Activated naive CD4-positive, alpha-beta T cell treated with anti-CD3 and anti-CD28 coated beads, Interleukin-2, amount 50 U/mL, for 16 hours (primary cell): ENCODE measurements around the gene MVP.
"Not testable (repeated sequence)": the region's sequence is repeated elsewhere in the genome, so short reads cannot be mapped to it uniquely, and the experiment has no call there.

Experiments
- DNase-seq: peaks from one replicate; pipeline ENCODE4 v3.0.0-alpha.2; 2020

MVP gene

DNA sequence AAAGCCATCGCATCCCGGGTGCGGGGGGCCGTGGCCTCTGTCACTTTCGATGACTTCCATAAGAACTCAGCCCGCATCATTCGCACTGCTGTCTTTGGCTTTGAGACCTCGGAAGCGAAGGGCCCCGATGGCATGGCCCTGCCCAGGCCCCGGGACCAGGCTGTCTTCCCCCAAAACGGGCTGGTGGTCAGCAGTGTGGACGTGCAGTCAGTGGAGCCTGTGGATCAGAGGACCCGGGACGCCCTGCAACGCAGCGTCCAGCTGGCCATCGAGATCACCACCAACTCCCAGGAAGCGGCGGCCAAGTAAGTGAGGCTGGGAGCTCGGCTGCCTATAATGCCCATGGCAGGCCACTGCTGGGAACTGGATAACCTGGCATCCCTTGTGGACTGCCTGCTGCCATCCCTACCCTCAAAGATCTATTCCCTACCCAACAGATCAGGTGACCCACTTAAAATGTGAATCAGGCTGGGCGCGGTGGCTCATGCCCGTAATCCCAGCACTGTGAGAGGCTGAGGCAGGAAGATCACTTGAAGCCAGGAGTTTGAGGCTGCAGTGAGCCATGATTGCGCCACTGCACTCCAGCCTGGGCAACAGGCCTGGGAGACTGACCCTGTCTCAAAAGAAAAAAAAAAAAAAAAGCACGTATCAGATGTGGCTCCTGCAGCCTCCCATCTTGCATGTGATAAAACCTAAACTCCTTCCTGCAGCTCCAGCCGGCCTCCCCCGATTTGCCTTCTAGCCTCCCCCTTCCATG is 24.5 kb downstream of the MVP start:
- DNase-seq = no peak

GRCh38 chr16:29845656-29846055 is 25.4 kb downstream of the MVP start:
- no peak for DNase-seq

DNA sequence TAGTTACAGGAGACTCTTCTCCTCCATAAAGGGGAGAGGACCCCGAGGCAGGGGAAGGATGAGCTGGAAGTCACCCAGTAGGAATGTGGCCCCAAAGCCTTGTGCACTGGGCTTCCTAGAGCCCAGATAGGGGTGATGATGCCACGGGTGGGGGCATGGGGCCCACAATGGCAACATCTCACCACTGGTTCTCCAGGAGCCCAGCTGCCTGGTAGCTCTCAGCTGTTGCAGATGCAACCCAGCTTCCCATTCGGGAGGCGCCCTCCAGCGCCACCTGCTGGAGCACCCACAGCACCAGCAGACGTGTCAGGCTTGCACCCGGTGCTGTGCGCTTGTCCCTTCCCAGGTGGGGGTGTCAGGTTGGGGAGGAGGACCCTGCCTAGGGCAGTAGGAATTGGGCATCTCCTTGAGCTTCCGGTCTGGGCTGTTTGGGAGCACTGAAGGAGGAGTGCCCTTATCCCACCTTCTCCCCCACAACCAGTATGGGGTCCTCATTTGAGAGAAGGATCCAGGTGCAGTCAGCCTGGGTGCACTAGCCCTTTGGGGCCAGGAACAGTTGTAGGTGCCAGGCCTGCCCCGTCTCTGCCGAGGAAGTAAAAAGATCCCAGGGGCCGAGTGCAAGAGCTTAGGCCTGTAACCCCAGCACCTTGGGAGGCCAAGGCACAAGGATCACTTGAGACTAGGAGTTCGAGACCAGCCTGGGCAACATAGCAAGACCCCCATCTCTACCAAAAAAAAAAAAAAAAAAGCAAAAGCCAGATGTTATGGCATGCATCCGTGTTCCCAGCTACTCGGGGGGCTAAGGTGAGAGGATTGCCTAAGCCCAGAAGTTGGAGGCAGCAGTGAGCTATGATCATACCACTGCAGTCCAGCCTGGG is 28.4 kb downstream of the MVP start:
- peak; percentile 84 for DNase-seq

DNA sequence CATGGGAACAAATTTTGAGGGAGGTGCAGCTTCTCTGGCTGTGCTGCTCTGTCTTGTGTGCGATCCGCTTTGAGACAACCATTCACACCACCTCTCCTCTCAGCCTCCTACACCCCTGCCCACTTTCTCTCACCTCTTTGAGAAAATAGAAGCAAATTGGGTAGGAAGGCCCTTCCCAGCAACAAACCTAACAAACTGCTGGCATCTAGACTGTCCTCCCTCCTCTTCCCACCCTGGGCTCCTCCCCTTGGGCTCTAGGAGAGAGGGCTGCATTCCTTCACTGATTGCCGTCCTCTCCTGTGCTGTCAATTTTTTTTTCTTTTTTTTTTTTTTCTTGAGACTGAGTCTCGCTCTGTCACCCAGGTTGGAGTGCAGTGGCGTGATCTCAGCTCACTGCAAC is 29.2 kb downstream of the MVP start:
- no peak for DNase-seq

GRCh38 chr16:29850998-29851397 is 30.7 kb downstream of the MVP start:
- no peak for DNase-seq

GRCh38 chr16:29852654-29853053 is 32.4 kb downstream of the MVP start:
- DNase-seq = no peak

GRCh38 chr16:29854520-29855100 is 34.3 kb downstream of the MVP start:
- no peak for DNase-seq

DNA sequence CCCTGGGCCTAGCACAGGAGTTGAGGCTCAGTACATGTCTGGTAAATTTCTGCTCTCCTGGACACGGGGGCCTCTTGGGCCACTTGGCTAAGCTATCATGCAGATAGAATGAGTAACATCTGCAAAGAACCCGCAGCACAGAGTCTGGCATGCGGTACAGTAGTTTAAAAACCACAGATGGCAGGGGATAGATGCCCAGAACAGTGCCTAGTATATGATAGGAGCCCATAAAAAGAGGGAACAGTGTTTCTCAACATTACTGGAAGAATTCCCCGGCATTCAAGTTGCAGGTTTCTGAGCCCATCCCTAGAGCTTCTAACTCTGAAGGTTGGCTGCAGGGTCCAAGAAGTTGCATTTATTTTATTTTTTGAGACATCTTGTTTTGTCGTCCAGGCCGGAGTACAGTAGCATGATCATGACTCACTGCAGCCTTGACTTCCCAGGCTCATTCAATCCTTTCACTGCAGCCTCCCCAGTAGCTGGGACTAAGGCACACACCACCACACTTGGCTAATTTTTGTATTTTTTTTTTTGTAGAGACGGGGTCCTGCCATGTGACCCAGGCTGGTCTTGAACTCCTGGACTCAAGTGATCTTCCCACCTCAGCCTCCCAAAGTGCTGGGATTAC is 37.0 kb downstream of the MVP start:
- DNase-seq = no peak

DNA sequence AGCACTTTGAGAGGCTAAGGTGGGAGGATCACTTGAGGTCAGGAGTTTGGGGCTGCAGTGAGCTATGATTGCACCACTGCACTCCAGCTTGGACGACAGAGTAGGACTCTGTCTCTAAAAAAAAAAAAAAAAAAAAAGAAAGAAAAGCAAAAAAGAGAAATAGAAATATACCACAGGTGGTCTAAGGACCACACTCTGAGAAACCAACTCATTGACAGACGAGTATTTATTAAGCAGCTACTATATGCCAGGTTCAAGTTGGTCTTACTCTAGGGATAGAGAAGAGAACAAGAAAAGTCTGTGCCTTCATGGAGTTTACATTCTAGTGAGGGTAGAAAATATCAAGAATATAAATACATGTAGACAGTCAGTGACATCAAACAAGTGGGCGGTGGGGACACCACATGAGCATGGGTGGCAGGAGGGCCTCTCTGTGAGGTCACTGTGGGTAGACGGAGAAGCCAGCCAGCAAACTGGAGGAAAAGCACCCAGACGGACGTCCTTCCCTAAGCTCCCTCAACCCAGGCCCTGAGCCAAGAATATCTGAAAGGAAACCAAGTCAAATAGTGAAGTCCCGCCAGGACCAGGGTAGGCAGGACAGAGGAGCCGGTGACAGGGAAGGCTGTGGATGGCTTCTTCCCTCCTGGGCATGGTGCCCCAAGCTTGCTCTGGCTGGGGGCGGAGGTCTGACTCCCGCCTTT is 38.0 kb downstream of the MVP start:
- DNase-seq = no peak

- no peak for DNase-seq
Observed at GRCh38 chr16:29858974-29859373, 38.7 kb downstream of the MVP start.

DNA sequence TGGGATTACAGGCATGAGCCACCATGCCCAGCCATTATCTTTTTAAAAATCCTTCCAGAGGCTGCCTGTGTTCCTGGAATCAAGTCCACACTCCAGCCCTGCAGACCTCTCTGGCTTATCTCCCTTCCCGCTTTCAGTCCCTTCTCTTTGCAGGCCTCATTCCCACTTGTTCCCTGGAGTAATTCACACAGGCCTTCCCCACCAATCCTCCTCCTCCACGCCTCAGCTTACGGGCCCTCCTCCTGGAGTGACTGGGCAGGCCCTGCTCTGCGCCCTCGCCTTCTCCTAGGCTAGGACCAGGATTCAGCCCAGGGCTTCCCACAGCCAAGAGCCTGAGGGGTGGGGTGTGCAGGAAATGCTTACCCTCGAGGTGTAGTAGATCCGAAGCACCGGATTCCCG is 40.0 kb downstream of the MVP start:
- no peak for DNase-seq

DNA sequence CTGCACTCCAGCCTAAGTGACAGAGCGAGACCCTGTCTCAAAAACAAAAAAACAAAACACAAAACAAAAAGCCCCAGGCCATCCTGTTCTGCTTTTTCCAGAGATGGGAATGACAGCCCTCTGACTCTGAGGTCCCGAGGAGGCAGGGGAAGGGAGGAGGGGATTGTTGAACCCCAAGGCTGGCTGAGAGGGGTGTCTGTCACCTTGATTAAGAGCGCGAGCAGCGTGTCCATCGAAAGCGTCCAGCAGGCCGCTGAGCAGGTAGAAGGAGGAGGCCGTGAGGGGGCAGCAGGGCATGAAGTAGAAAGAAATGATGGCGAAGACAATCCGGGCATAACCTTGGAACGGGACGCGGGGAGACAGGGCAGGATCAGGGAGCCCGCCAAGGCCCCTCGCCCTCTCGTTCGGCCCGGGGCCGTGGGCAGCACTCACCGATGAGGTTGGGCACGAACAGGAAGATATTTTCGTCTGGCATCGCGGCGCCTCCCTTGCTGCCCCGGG is 42.2 kb downstream of the MVP start:
- no peak for DNase-seq

DNA sequence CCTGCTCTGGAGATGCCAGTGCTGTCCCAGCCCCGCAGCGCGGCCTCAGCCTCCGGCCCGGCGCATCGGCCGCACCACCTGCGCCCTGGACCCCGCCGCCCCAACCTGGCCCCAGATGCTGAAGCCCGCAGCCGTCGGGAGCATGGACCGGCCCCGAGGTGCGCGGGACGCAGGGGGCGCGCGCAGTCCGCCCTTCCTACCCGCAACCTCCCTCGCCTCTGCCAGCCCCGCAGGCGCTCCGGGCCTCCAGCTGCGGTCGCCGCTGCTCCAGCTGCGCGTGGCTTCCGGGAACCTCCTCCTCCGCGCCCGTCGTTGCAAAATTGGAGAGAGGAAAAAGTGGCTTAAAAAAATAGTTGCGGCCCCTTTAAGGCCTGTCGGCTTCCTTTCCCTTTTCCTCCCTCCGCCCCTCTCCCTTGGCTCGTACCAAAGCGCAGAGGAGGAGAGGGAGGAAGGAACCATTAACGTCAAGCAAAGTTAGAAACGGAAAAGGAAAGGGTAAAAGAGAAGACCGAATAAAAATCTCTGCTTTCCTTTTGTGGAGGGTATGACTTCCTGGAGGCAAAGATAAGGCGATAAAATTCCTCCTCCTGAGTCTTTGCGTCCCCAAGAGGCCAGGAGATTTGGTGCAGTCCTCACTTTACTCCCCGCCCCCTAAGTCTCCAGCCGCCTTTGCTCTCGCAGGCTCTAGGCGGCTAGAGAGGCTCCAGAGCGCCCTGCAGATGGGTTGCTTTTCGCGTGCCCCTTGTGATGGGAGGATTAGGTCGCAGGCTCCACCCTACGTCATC is 42.8 kb downstream of the MVP start, which contains the start of gene CDIPT:
TSS of gene CDIPT (minus strand) at position 343 of the 785 bp plus-strand sequence. CDS start 369 bp downstream, outside the sequence.
- peak; percentile 93 for DNase-seq

- no peak for DNase-seq
Observed at GRCh38 chr16:29863669-29863984, 43.4 kb downstream of the MVP start.

DNA sequence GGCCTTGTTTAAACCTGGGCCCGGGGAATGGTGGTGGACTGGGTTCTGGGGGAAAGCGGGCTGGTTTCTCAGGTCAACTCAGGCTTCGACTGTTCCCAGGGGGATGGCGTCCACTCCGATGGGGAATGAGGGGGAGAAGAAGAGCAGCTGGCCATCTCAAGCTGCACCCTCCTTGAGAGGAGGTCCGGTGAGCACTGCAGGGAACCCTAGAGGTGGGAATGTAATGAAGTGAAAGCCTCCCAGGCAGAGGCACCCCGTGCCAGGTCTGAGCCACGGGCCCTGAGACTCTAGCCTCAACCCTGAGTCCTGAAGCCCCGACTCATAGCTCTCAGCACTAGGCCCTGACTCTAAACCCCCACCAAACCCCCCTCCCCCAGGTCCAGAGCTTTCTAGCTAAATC is 43.9 kb downstream of the MVP start:
- DNase-seq = no peak

DNA sequence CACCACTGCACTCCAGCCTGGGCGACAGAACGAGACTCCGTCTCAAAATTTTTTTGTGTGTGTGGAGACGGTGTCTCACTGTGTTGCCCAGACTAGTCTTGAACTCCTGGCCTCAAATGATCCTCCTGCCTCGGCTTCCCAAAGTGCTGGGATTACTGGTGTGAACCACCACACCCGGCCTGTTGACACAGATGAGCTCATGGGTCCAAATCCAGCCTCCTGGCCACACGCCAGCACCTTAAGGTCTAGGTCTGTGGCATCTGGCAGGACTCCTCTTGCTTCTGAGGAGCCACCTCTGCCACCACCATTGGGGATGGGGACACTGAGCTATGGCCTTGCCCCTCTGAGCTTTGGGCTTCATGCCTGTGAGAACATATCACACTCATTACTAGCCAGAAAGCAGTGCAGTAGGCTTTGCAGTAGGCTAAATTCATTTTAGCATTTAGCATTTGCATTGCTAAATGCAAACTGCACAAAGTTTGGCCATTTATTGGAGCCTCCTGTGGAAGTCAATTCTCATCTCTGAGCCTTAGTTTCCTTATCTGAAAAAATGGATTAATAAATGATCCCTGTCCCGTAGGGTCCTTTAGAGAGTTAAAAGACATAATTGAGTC is 48.2 kb downstream of the MVP start:
- no peak for DNase-seq

DNA sequence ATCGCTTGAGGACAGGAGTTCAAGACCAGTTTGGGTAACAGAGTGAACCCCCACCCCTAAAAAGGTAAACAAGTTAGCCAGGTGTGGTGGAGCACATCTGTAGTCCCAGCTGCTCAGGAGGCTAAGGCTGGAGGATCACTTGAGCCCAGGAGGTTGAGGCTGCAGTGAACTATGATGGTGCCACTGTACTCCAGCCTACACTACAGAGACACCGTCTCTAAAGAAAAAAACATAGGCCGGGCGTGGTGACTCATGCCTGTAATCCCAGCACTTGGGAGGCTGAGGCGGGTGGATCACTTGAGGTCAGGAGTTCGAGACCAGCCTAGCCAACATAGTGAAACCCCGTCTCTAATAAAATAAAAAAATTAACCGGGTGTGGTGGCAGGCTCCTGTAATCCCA is 48.8 kb downstream of the MVP start:
- not testable (repeated sequence) for DNase-seq

DNA sequence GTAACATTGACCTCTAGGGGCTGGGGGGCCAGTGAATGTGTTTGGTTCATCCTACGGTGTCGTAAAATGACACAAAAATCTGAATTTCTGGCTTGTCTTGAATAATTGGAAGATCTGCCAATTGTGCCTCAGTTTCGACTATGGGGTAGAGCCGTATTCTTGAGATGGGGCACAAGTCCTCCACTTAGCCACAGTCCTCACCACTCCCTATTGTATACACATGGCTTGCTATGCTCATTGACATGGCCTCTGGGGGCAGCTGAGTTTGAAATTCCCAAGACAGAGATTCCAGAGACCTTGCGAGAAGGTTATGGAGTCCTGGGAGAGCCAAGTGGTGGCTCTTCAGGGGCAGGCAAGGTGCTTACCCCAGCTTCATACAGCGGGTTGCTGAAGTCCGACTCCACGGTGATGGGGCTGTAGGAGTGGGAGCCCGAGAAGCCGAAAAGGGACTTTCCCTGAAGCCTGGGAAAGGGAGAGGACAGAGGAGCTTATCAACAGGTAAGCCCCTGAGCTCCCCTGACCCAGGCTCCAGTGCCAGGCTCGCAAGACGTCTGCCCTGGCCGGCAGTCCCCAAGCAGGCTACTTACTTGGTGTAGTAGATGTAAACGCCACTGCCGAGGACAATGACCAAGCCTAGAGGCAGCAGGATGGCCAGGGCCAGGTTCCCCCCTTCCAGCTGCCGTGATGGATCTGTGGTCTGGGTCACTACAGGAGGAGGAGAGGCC is 51.7 kb downstream of the MVP start:
- no peak for DNase-seq

DNA sequence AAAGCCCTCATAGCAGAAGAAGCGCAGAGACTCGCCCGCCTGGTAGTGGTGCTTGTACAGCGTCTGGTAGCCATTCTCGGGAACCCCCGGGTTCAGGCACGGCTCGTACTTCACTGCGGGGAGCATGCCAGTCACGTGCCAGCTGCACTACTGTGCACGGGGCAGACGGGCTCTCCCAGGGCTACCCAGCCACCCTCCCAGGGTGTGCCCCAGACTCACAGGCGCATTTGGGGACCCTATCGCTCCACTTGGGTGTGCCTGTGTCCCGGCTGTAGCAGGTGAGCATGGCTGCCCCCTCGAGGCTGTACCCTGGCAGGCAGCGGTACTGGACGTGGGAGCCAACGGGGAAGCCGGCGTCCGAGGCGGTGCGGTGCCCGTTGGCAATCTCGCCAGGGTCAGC is 53.1 kb downstream of the MVP start:
- no peak for DNase-seq

GRCh38 chr16:29875206-29875605 is 54.9 kb downstream of the MVP start:
- DNase-seq = no peak

DNA sequence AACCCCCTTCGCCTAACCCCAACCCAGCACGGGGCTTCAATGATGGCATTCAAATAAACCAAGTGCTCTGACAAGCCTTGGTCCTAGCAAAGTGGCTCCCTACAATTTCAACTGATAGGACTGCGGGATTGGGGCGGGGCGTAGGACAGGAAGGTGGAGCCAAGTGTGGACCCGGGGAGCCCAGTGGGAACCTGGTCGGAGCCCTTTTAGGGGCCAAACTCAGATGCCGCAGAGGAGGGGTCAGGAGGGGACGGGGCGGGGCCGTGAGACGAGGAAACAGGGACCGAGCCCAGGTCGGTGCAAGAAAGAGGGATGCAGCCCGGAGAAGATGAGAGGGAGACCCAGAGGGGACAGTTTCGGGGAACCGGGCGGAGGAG is 55.9 kb downstream of the MVP start:
- DNase-seq = no peak
